Common myeloid progenitor, CD34-positive (primary cell): ENCODE results near the gene CCNC.

ENCODE experiments used
- CTCF ChIA-PET: fragments of 350-600 bp; sonication (Branson Sonifier 250); formaldehyde crosslinking; loops from one replicate; lab custom pipeline; 2021; ENCODE audit warnings: antibody characterized with exemption; lab: Charles Lee
- POLR2A ChIA-PET: fragments of 350-600 bp; sonication (Branson Sonifier 250); formaldehyde crosslinking; loops from one replicate; lab custom pipeline; 2021; ENCODE audit warnings: antibody characterized with exemption; lab: Charles Lee
- DNase-seq, 3 donors: peaks; one replicate each; pipeline versions ENCODE4 v3.0.0 to v3.0.0-alpha.2; 2013
- H3K27ac ChIP-seq, 2 experiments: 1 replicate in 1 of 2; 2 replicates in 1 of 2; pipeline ENCODE4 v1.7.0; 2013; ENCODE audit warnings: inconsistent platforms in 2 of 2, low read length in 2 of 2, mild to moderate bottlenecking in 2 of 2, low read depth in 1 of 2, moderate library complexity in 1 of 2; ENCODE audit not compliant: severe bottlenecking in 2 of 2, insufficient read depth in 1 of 2, poor library complexity in 1 of 2
- H3K27me3 ChIP-seq, 5 experiments: replicated peaks in 2 of 5; 1 replicate in 3 of 5; 2 replicates in 2 of 5; pipeline versions ENCODE4 v1.6.1 to v1.7.0; 2013; ENCODE audit warnings: low read length in 4 of 5, mild to moderate bottlenecking in 2 of 5, moderate library complexity in 2 of 5, inconsistent platforms in 1 of 5; ENCODE audit not compliant: insufficient read depth in 5 of 5, control insufficient read depth in 4 of 5
- H3K36me3 ChIP-seq, 4 experiments: 1 replicate in 2 of 4; 2 replicates in 2 of 4; pipeline versions ENCODE4 v1.6.1 to v1.7.0; 2013; ENCODE audit warnings: low read length in 3 of 4, control low read depth in 1 of 4, mild to moderate bottlenecking in 1 of 4; ENCODE audit not compliant: control insufficient read depth in 4 of 4, insufficient read depth in 4 of 4
- H3K4me1 ChIP-seq, 4 experiments: 1 replicate in 3 of 4; 2 replicates in 1 of 4; pipeline versions ENCODE4 v1.6.1 to v1.7.1; 2013; ENCODE audit warnings: low read length in 3 of 4, mild to moderate bottlenecking in 3 of 4, control low read depth in 1 of 4, inconsistent platforms in 1 of 4, moderate library complexity in 1 of 4; ENCODE audit not compliant: control insufficient read depth in 4 of 4, insufficient read depth in 4 of 4; ENCODE audit errors: control extremely low read depth in 1 of 4
- H3K4me3 ChIP-seq, 7 experiments: 1 replicate in 4 of 7; 2 replicates in 3 of 7; pipeline versions ENCODE4 v1.5.1 to v1.7.0; 2013; ENCODE audit warnings: mild to moderate bottlenecking in 7 of 7, low read length in 6 of 7, moderate library complexity in 6 of 7, inconsistent platforms in 2 of 7, low read depth in 2 of 7, control low read depth in 1 of 7; ENCODE audit not compliant: insufficient read depth in 4 of 7, control insufficient read depth in 1 of 7; ENCODE audit errors: extremely low read depth in 1 of 7
- H3K9me3 ChIP-seq, 5 experiments: 1 replicate in 4 of 5; 2 replicates in 1 of 5; pipeline versions ENCODE4 v1.6.1 to v1.7.1; 2013; ENCODE audit warnings: low read length in 4 of 5, mild to moderate bottlenecking in 2 of 5, inconsistent platforms in 1 of 5, low read depth in 1 of 5, moderate library complexity in 1 of 5; ENCODE audit not compliant: control insufficient read depth in 4 of 5, insufficient read depth in 2 of 5; ENCODE audit errors: control extremely low read depth in 1 of 5
- WGBS: methylation state at CpG from one replicate; pipeline ENCODE4 v1.1.5; 2013; ENCODE audit not compliant: insufficient coverage; 5-methylcytosine and 5-hydroxymethylcytosine counted together

The CCNC gene

DNA sequence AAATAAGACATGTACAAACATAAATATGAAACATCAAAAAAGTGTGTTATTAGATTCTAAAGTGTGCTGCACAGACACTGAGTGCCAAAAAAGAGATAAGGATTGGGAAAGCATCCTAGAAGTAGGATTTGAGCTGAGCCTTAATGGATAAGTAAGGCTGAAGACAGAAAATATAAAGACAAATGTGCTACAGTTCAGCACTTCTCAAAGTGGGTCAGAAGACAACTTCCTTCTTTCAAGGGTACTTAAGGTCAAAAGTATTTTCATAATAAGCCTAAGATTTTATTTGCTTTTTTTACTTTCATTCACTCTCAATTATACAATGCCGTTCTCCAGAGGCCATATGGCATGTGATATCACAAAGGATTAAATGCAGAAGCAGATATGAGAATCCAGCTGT, 70.0 kb downstream of the CCNC start:
- WGBS = 83% methylated on average over 1 of the region's 1 CpG
- ChIA-PET CTCF (interaction anchor here (1.0 kb wide), 1 partner anchor 20 kb away, joined by 3 read pairs; no protein-coding TSS in a partner anchor), POLR2A (no interaction called here)
- H3K27me3 ChIP-seq = no peaks in the 10 kb centered on the region
- peaks cover 0 to 4% (median 0%) of the 10 kb centered on the region in 4 experiments for H3K4me1 ChIP-seq
- peaks cover 0 to 28% (median 9%) of the 10 kb centered on the region in 4 experiments for H3K36me3 ChIP-seq
- no peak overlapping the region for H3K4me3 ChIP-seq
- H3K27ac ChIP-seq = no peak overlapping the region
- no peaks in the 10 kb centered on the region for H3K9me3 ChIP-seq
- DNase-seq = no peak

GRCh38 chr6:99495466-99495865, 73.0 kb downstream of the CCNC start:
- Histone ChIP-seq H3K27me3 (no peaks in the 10 kb centered on the region), H3K27ac (no peak overlapping the region), H3K9me3 (no peaks in the 10 kb centered on the region), H3K4me3 (no peak overlapping the region), H3K4me1 (peaks cover 0 to 4% (median 0%) of the 10 kb centered on the region in 4 experiments), H3K36me3 (peaks cover 0 to 13% (median under 1%) of the 10 kb centered on the region in 4 experiments)
- ChIA-PET POLR2A (no interaction called here), CTCF (interaction anchor here (1.0 to 1.4 kb wide), 3 partner anchors 10 to 93 kb away, joined by 3 to 4 read pairs (median 4); no protein-coding TSS in a partner anchor)
- WGBS = no CpG with 5 or more reads among the region's 1 CpG
- no peak for DNase-seq
